Stimulated activated CD4-positive, alpha-beta T cell treated with anti-CD3 and anti-CD28 coated beads, Interleukin-4, amount 100 ng/mL, for 48 hours (primary cell): ENCODE measurements around the gene IMPA2.
"Not testable (repeated sequence)": the region's sequence is repeated elsewhere in the genome, so short reads cannot be mapped to it uniquely, and the experiment has no call there.

Experiments
- DNase-seq, 2 donors: peaks; one replicate each; pipeline ENCODE4 v3.0.0-alpha.2; 2020; ENCODE audit warnings: low read depth in 2 of 2

Gene IMPA2

DNA sequence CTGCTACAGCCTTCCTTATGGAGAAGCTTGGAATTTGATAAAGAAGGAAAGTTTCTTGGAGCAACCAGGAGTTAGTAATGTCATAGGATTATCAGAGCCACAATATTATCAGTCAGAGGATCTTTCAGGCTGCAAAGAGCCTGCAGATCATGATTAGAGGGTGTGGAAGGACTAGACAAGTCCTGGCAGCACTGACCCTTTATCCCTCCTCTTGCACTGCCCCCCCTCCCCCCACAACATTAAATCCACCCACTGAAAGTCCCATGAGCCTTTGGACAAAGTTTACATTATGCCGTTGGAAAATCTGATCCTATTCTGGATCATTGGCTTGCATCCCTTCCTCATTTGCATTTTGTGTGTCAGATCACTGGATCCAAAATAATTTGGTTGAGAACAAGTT is 18.7 kb upstream of the IMPA2 start:
- DNase-seq = no peak

DNA sequence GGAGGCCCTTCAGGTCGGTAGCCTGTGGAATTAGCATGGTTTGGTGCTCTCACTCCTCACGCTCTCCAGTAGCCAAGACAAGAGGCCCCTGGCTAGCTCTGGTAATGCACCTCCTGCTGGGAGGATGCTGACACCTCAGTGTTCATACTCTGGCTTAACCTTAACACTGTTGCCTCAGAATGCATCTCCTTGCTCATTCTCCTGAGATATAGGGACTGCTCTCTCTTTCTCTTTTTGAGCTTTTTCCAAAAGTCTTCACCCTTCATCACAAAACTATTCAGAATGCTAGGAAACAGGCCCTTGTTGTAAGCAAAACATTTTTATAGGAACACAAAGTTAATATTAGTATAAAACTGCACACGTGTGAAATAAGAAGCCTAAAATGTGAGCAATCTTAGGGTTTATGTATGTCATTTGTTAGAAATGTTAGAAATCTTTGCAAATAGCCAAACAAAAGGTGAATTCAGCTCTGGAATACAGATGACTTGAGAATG is 17.3 kb upstream of the IMPA2 start:
- no peak for DNase-seq

DNA sequence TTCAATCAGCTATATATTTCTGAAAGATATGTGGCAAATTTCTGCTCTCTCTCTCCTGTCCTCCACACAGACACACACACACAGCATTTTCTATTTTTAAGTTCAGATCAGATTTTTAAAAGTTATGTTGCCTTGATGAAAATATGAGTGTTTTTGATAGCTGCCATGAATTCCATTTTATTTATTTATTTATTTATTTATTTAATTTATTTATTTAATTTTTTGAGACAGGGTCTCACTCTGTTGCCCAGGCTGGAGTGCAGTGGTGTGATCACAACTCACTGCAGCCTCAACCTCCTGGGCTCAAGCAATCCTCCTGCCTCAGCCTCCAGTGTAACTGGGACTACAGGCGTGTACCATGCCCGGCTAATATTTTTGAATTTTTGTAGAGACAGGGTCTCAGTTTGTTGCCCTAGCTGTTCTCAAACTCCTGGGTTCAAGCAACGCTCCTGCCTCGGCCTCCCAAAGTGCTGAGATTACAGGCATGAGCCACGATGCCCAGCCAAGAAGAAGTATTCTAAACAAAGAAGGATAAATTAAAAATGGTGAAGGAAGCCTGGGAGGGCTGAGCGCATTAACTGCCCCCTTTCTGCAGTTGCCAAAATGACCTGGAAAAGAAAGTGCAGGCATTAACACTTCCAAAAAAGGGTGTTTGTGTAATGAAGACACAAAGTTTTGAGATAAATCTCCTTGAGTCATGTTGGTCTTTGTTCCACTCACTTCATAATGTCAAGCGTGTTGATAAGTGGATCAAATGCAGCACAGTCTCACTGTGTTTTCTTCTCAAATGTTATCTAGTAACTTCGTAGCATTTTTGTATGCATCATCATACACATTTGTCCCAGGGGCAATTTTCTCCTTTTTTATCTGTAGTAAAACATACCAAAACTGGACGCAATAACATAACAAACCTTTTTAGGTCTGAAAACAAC is 11.1 kb upstream of the IMPA2 start:
- no peak for DNase-seq

DNA sequence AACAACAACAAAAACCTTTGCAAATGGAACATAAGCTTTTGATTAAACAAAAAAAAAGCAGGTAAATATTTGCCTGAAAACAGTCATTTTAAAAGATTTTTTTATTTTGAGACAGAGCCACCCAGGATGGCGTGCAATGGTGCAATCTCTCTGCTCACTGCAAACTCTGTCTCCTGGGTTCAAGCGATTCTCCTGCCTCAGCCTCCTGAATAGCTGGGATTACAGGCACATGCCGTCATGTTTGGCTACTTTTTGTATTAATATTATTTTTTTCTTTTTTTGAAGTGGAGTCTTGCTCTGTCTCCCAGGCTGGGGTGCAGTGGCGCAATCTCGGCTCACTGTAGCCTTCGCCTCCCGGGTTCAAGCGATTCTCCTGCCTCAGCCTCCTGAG is 10.5 kb upstream of the IMPA2 start:
- DNase-seq = not testable (repeated sequence)

DNA sequence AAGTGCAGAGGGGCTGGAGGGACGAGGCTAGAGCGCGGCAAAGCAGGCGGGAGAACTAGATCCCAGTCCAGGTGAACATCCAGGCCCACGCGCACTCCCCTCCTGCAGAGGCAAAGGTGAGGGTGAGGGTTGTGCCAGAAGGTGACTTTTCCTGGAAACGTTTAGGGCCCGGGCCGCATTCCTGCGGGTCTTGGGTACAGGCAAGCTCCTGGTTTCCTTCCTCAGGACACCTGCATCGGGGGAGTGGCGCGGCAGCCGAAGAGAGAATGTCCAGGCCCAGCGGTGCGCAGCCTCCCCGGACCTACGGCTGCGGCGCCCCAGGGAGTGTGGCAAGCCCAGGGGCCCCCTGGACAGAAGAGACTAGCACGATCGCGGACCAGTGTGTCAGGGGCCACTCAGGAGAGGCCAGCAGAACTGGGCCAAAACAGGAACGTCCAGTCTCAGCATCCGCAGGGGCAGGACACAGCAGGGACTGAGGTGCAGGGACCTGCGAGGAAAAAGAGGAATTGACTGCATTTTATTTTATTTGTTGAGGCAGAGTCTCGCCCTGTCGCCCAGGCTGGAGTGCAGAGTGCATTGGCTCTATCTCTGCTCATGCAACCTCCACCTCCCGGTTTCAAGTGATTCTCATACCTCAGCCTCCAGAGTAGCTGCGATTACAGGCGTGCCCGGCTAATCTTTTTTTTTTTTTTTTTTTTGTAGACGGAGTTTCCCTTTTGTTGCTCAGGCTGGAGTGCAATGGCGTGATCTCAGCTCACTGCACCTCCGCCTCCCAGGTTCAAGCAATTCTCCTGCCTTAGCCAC is 8.7 kb upstream of the IMPA2 start:
- no peak for DNase-seq

DNA sequence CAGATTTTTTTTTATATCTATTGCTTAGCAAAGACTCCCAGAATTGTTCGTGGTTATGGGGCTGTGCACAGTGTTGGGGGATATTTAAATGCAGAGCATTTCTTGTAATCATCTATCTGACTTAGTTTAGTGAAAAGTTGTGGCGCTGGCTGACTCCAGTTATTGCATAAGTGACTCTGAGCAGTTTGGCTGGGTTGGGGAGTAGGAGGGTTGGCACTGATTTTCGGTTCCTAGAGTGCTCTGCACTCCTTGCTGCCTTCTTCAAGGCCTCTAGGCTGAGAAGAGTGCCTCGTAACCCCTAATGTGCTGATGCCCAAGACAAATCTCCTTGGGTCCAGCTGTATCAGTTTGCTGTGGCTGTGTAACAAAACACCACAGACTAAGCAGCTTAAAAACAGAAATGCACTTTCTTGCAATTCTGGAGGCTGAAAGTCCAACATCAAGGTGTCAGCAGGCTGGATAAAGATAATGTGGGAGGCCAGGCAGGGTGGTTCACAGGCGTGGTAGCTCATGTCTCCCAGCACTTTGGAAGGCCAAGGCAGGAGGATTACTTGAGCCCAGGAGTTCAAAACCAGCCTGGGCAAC is 6.5 kb upstream of the IMPA2 start:
- DNase-seq = no peak

DNA sequence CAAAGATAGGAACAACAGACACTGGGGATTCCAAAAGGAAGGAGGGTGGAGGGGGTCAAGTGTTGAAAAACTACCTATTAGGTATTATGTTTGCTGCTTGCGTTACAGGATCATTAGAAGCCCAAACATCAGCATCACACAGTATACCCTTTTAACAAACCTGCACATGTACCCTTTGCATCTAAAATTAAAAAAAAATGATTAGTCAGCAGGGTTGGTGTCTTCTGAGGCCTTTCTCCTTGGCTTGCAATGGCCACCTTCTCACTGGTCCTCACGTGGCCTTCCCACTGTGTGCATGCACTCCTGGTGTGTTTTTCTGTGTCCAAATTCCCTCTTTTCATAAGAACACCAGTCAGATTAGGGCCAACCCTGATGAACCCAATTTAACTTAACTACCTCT is 5.6 kb upstream of the IMPA2 start:
- no peak for DNase-seq

DNA sequence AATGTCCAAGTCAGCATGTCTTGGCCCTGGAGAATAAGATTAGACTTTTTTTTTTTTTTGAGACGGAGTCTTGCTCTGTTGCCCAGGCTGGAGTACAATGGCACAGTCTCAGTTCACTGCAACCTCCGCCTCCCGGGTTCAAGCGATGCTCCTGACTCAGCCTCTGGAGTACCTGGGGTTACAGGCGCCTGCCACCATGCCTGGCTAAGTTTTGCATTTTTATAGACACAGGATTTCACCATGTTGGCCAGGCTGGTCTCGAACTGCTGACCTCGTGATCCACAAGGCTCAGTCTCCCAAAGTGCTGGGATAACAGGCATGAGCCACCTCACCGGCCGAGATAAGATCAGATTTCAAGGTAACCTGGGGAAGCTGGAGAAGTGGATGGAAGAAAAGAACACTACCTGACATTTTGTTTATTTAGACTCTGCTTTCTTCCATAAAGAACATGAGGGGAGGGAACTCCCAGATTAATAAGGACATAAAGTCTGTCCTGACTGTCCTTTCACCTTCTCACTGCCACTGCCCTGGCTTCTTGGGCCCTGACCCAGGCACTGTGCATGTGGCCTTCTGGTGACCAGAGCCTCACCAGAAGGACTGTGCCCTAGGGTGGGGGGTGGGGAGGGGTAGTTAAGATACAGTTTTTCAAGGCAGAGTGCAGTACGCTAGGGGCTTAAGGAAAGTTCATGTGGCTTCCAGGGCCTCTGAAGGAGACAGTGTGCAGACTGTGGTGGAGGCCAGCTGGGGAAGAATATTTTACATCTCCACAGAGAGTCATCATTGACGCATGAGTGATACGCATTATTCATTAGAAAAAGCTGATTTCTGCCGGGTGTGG is 4.8 kb upstream of the IMPA2 start:
- DNase-seq = no peak

DNA sequence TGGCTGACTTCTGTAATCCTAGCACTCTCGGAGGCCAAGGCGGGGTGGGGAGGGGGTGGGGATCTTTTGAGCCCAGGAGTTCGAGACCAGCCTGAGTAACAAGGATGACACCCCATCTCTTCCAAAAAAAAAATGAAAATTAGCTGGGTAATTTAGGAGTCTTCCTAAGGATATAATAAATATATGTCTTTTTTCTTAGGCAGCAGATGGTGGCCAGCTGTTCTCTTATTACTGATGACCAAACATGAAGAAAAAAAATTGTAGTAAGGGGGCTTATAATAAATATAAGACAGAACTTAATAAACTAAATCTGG is 4.2 kb upstream of the IMPA2 start:
- DNase-seq = no peak

DNA sequence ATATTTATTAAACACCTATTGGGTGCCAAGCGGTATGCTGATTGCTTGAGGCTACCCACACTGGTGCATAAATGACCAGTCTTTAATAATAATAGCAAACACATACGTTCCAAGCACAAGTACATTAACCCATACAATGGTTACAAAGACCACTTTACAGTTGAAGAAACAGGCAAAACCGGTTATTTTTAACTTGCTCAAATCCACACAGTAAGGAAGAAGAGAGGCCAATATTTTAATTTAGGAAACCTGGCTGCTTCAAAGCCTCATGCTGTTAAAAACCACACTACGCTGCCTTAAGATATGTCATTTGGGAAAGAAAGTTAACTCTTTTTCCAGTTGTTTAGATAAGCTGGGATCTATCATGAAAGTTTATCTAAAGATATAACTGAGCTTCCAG is 2.4 kb upstream of the IMPA2 start:
- no peak for DNase-seq

DNA sequence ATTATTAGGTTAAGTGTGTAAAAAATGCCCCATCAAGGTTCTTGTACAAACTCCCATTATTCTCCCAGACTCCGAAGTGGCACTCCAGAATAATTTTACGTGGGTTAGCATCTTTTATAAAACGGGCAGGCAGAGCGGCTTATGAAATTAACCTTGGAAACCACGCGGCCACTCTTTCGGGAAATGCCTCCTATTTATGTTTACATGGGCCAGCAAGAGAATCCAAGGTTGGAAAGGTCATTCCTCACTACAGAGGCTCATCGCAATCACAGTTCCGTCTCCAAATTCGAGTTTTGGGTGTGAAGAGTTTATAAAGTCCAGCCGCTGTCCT is 1.2 kb upstream of the IMPA2 start:
- no peak for DNase-seq

DNA sequence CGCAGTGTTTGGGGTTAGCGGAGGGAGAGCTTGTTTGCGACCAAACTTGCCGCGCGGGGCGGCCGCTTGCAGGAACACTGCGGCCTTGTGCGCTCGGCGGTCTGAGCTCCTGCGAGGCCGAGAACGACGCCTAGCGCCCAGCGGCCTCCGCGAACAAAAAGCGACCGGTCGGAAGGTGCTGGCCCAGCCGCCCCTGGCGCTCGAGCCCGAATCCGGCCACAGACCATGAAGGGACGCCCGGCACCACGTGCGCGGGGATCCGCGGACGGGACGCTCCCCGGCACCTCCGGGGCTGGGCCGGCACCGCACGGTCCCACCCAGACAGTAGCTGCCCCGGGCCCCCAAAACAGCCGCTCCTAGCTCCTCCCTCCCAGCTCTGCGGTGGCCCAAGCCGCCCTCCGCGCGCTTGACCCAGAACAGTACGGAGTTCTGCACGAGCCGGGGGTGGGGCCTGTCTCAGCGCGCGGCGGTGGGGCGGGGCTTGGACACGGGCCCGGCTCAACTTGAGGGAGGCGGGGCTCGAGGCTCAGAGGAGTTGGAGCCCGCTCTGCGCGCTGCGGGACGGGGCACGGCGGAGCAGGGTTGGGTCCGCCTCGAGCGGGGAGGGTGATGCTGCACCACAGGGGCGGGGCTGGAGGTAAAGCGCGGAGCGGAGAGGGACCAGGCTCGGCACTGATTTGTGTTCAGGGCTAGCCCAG is 664 bp upstream of the IMPA2 start:
- DNase-seq = peak; percentile 95 to 99

DNA sequence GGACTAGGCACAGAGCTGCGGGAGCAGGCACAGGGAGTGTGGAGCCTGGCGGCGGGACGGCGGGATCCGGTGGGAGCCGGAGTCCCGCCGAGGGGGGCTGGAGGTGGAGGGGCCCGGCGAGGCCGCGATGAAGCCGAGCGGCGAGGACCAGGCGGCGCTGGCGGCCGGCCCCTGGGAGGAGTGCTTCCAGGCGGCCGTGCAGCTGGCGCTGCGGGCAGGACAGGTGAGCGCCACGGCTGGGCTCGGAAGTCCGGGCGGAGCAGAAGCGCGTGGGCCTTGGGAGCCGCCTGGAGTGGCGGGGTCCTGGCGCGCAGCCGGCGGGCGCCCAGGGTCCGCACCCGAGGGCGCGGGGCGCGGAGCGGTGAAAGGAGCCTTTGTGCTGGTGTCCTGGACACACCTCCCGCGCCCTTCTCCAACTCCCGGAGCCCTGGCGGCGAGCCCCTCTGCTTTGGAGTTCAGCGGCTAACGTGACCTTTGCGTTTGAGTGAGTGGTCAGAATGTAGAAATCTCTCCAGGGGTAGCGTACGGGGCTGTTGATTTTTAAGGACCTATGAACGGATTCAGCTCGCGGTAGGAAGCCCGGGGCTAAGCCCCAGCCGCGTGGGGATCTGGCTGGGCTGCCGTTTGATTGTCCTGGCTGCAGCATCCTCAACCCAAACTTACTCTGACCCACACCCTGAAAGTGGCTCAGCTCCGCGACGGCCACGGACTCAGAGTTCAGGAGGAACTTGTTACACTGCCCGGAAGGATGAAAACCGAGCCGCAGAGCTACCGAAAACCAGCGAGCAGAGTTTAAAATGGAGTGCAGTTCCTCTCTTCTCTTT is 448 bp downstream of the IMPA2 start:
- peak; percentile 10 to 13 for DNase-seq

DNA sequence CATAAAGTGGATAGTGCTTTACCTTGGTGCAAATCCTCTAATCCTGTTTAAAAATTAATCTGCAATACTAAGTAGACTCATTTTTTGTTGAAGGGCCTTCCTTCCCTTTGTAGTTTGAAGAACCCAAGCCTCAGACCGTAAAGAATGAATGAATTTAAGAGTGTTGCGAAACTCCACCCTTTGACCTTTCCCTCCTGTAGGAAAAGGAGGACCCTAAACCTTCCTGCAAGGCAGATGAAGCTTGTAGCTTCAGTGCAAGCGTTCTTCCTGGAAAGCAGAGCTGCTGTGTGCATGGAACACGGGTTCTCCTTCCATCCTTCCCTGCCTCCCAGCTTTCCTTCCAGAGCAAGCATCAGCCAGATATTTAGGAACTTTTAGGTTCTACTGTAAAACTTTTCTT is 1.7 kb downstream of the IMPA2 start:
- DNase-seq = no peak

DNA sequence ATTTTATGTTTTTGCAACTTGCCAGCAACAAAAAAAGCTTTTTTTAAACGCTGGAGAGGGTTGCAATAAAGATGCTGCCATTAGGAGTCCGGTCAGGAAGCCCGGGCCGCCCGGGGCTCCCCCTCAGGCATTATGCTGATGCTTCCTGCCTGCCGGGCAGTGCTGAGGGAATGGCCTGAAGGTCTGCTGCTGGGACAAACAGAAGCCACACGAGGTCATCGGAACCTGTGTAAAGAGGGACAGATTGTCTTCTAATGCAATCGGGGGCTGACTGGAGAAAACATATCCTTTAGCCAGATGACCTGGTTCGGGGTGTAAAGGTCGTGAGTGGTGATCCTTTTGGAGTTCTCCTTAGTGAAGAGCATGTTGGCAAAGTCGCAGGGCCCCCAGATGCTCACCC is 2.3 kb downstream of the IMPA2 start:
- no peak for DNase-seq

DNA sequence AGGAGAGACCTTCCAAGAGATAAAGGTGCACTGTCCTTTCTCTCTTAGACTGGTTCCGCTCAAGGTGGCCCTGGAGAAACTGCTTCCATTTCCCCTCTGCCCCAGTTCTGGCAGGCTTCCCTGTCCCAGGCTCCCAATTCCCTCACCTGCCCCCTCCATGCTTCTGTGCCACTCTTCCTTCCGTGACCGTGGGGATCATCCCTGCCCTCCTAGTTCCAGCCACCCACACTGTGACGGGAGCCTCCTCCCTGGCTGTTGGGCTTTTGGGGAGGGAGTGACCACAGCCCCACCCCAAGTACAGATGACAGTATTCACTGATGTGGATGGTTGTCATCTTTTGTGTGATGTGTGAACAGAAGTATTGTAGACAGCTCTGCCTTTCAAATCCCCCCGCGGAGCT is 2.8 kb downstream of the IMPA2 start:
- DNase-seq = no peak

DNA sequence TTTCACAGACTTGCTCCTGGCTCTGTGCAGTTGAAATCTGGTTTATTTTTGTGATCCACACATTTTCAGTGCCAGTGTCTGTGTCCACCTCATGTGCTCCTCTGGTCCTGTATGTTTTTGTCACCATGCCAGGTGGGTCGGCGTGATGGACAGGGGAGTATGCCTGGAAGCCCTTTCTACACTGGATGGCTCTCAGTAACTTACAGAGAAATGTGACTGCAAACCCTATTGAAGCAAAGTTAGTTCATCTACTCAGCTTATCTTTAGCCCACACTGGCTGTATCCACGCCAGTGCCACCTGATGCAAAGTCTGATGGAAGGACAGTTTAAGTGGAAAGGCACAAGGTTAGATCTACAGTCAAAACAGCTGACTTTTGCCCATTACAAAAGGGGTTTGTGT is 4.3 kb downstream of the IMPA2 start:
- no peak for DNase-seq

DNA sequence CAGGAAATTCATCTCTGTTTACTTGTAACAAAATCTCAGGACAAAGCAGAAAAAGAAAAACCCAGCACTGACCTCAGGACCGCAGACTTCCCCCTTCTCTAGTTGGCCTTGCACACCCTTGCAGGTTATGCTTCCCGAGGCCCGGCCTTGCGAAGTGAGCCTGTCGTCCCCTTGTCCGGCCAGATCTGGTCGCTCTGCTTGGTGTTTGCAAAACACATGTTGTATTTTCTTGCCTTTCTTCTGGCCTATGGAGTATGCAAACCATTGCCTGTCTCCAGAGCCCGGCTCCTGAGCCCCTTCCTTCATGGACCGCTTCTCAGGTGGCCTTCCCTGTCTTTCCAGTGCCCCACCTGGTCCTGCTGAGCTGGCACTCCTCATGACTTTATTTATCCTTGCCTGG is 4.8 kb downstream of the IMPA2 start:
- no peak for DNase-seq

DNA sequence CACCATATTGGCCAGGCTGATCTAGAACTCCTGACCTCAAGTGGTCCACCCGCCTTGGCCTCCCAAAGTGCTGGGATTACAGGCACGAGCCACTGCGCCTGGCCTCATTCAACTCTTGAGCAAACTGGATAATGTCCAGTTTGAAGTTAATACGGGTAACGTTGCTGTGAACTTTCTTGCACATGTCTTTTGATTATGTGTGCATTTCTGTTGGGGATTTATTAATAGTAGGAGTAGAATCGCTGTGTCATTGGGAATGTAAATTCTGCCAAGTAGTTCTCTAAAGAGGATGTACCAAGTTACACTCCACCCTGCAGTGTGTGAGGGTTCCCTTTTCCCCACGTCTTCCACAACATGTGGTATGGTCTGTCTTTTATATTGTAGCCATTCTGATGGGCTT is 6.2 kb downstream of the IMPA2 start:
- no peak for DNase-seq

DNA sequence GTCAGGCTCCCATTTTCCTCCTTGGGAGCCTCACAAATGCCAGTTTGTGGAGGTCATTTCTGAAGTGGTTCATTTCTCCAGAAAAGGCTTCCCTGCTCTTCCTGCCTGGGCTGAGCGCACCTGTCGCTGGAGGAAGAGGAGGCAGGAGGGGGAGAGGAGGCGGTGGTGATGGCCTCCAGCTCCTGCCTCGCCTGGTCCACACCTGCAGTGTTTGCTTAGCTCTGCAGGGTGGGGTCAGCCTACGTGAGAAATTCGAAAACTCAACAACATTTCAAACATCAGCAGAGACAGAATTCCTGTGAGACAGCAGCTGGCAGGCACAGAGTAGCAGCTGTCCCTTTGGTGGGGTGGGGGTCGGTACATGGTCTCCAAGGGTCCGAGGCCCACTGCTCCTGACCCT is 7.9 kb downstream of the IMPA2 start:
- no peak for DNase-seq
